WTC11 (cell line): ENCODE results near the gene PMP22. TPM values are rescaled to one million over a fixed set of nuclear protein-coding genes. Genes with fewer than 3 reads are reported as not detected.

Experiments used
- ATAC-seq: fragments of 200-7000 bp; cut with Tn5 transposase; 2 replicates; pipeline ENCODE4 v1.10.0; 2021; ENCODE audit warnings: mild to moderate bottlenecking, moderate library complexity
- CTCF ChIA-PET: fragments of 300-600 bp; sonication (Branson Sonifier 250); formaldehyde crosslinking; loops from one replicate; lab custom pipeline; 2021; ENCODE audit warnings: antibody characterized with exemption; lab: Charles Lee
- POLR2A ChIA-PET: fragments of 350-600 bp; sonication (Branson Sonifier 250); formaldehyde crosslinking; loops from one replicate; lab custom pipeline; 2021; ENCODE audit warnings: antibody characterized with exemption; lab: Charles Lee
- DNase-seq: peaks from one replicate; pipeline ENCODE4 v3.0.0; 2021; ENCODE audit warnings: low spot score
- H3K27ac Mint-ChIP-seq: 2 replicates; pipeline ENCODE4 v1.8.0; 2021; ENCODE audit warnings: mixed read lengths
- H3K27me3 Mint-ChIP-seq: 2 replicates; pipeline ENCODE4 v1.8.0; 2021; ENCODE audit warnings: low read depth, mild to moderate bottlenecking, moderate library complexity, mixed read lengths
- H3K36me3 Mint-ChIP-seq: 2 replicates; pipeline ENCODE4 v1.8.0; 2021; ENCODE audit warnings: mixed read lengths
- H3K4me1 Mint-ChIP-seq: 2 replicates; pipeline ENCODE4 v1.8.0; 2022; ENCODE audit warnings: mixed read lengths
- H3K4me3 Mint-ChIP-seq: 2 replicates; pipeline ENCODE4 v1.8.0; 2021; ENCODE audit warnings: mild to moderate bottlenecking, moderate library complexity, mixed read lengths
- H3K9me3 Mint-ChIP-seq: 2 replicates; pipeline ENCODE4 v1.8.0; 2021; ENCODE audit warnings: mixed read lengths
- EMX1 ChIP-seq: fragments of 250-450 bp; sonication (Bioruptor Pico); IDR thresholded peaks from 2 replicates; pipeline ENCODE4 v1.8.0; 2021; ENCODE audit warnings: mild to moderate bottlenecking
- ESRRA ChIP-seq: sonication (generic); formaldehyde crosslinking; IDR thresholded peaks from 2 replicates; pipeline ENCODE4 v1.8.1; 2022; ENCODE audit warnings: mild to moderate bottlenecking, missing genetic modification reagents, borderline replicate concordance
- FOXP4 ChIP-seq: sonication (generic); formaldehyde crosslinking; IDR thresholded peaks from 2 replicates; pipeline ENCODE4 v1.8.0; 2022; ENCODE audit warnings: mild to moderate bottlenecking, missing genetic modification reagents
- GRHL2 ChIP-seq: fragments of 250-450 bp; sonication (Bioruptor Pico); IDR thresholded peaks from 2 replicates; pipeline ENCODE4 v1.8.0; 2022; ENCODE audit warnings: mild to moderate bottlenecking, moderate library complexity; ENCODE audit not compliant: insufficient replicate concordance, severe bottlenecking
- HMGA2 ChIP-seq: fragments of 250-450 bp; sonication (Bioruptor Pico); IDR thresholded peaks from 2 replicates; pipeline ENCODE4 v1.4.0; 2021; ENCODE audit warnings: mild to moderate bottlenecking, moderate library complexity
- JAZF1 ChIP-seq: fragments of 250-450 bp; sonication (Bioruptor Pico); IDR thresholded peaks from 2 replicates; pipeline ENCODE4 v1.9.0; 2021; ENCODE audit warnings: moderate library complexity, mild to moderate bottlenecking, inconsistent platforms
- JUN ChIP-seq: sonication (generic); formaldehyde crosslinking; IDR thresholded peaks from 2 replicates; pipeline ENCODE4 v1.8.0; 2023; ENCODE audit warnings: mild to moderate bottlenecking, missing genetic modification reagents
- NR2C2 ChIP-seq: sonication (generic); formaldehyde crosslinking; IDR thresholded peaks from 2 replicates; pipeline ENCODE4 v1.8.0; 2022; ENCODE audit warnings: mild to moderate bottlenecking, missing genetic modification reagents
- RORB ChIP-seq: fragments of 250-450 bp; sonication (Bioruptor Pico); IDR thresholded peaks from 2 replicates; pipeline ENCODE4 v1.9.0; 2021; ENCODE audit warnings: mild to moderate bottlenecking
- SP1 ChIP-seq: sonication (generic); formaldehyde crosslinking; conservative IDR thresholded peaks from 2 replicates; pipeline ENCODE4 v1.8.1; 2022; ENCODE audit warnings: missing genetic modification reagents
- ZBTB21 ChIP-seq: sonication (generic); formaldehyde crosslinking; IDR thresholded peaks from 2 replicates; pipeline ENCODE4 v1.8.1; 2023; ENCODE audit warnings: mild to moderate bottlenecking, missing genetic modification reagents, borderline replicate concordance
- ZNF138 ChIP-seq: sonication (generic); formaldehyde crosslinking; conservative IDR thresholded peaks from 2 replicates; pipeline ENCODE4 v1.8.1; 2022; ENCODE audit warnings: mild to moderate bottlenecking, moderate library complexity, missing genetic modification reagents
- ZNF219 ChIP-seq: sonication (generic); formaldehyde crosslinking; IDR thresholded peaks from 2 replicates; pipeline ENCODE4 v1.8.0; 2023; ENCODE audit warnings: missing genetic modification reagents, mild to moderate bottlenecking, borderline replicate concordance
- ZNF317 ChIP-seq: sonication (generic); formaldehyde crosslinking; IDR thresholded peaks from 2 replicates; pipeline ENCODE4 v1.8.1; 2023; ENCODE audit warnings: low read depth, mild to moderate bottlenecking, moderate library complexity, missing genetic modification reagents, borderline replicate concordance
- ZNF396 ChIP-seq: fragments of 250-450 bp; sonication (Bioruptor Pico); IDR thresholded peaks from 2 replicates; pipeline ENCODE4 v1.8.0; 2021; ENCODE audit warnings: mild to moderate bottlenecking, moderate library complexity, borderline replicate concordance
- ZNF416 ChIP-seq: fragments of 250-450 bp; sonication (Bioruptor Pico); IDR thresholded peaks from 2 replicates; pipeline ENCODE4 v1.9.0; 2021; ENCODE audit warnings: mild to moderate bottlenecking, inconsistent platforms
- ZNF671 ChIP-seq: fragments of 250-450 bp; sonication (Bioruptor Pico); IDR thresholded peaks from 2 replicates; pipeline ENCODE4 v1.8.0; 2021; ENCODE audit warnings: mild to moderate bottlenecking
- ZSCAN18 ChIP-seq: fragments of 250-450 bp; sonication (Bioruptor Pico); IDR thresholded peaks from 2 replicates; pipeline ENCODE4 v2.1.2; 2022; ENCODE audit warnings: mild to moderate bottlenecking, moderate library complexity
- total RNA-seq: library from RNA; stranded (reverse); gene quantifications from 3 replicates; pipeline ENCODE4 v1.2.3, GENCODE V29; 2021
- TF ChIP-seq, protein P1 (sequence below): sonication (generic); formaldehyde crosslinking; conservative IDR thresholded peaks from 2 replicates; pipeline ENCODE4 v1.8.1; 2022; ENCODE audit warnings: mild to moderate bottlenecking, missing genetic modification reagents
- TF ChIP-seq, protein P2 (sequence below): sonication (generic); formaldehyde crosslinking; IDR thresholded peaks from 2 replicates; pipeline ENCODE4 v1.8.0; 2022; ENCODE audit warnings: mild to moderate bottlenecking, missing genetic modification reagents
- TF ChIP-seq, protein P3 (sequence below): sonication (generic); formaldehyde crosslinking; IDR thresholded peaks from 2 replicates; pipeline ENCODE4 v1.8.1; 2022; ENCODE audit warnings: low read depth, mild to moderate bottlenecking, moderate library complexity, missing genetic modification reagents, borderline replicate concordance
- TF ChIP-seq, protein P4 (sequence below): fragments of 200-600 bp; IDR thresholded peaks from 2 replicates; pipeline ENCODE4 v1.8.0; 2022; ENCODE audit warnings: antibody characterized with exemption
- TF ChIP-seq, protein P5 (sequence below): sonication (generic); formaldehyde crosslinking; IDR thresholded peaks from 2 replicates; pipeline ENCODE4 v1.8.1; 2022; ENCODE audit warnings: mild to moderate bottlenecking, moderate library complexity, missing genetic modification reagents
- TF ChIP-seq, protein P6 (sequence below): sonication (generic); formaldehyde crosslinking; IDR thresholded peaks from 2 replicates; pipeline ENCODE4 v1.8.1; 2022; ENCODE audit warnings: low read depth, missing genetic modification reagents, borderline replicate concordance

PMP22 gene
- total RNA-seq, 1 experiment from 2014 or later, result 3.0 TPM

DNA sequence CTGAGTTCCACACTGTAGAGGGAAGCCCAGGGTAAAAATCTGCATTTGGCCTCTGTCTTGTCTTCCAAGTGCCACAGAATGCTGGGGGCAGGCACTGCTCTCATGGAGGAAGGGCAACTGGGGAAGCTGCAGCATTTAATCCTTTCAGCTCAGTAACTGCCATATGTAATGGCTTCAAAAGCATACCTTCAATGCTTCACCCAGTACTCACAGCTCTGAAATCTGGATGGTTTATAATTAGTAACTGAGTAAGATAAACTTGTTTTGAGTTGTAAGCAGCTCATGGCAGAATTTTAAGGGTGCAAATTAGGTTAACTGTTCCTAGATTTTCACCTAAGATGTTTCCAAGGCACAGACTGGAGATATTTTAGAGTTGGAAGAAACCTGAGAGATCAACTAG, 24.5 kb downstream of the PMP22 start (continued):
- TF ChIP-seq, protein P1, sequence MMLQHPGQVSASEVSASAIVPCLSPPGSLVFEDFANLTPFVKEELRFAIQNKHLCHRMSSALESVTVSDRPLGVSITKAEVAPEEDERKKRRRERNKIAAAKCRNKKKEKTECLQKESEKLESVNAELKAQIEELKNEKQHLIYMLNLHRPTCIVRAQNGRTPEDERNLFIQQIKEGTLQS, result no peak
- no peak for TF ChIP-seq JAZF1 (CRISPR knock-in tag)
- TF ChIP-seq HMGA2 (CRISPR knock-in tag), result no peak
- TF ChIP-seq, protein P2, sequence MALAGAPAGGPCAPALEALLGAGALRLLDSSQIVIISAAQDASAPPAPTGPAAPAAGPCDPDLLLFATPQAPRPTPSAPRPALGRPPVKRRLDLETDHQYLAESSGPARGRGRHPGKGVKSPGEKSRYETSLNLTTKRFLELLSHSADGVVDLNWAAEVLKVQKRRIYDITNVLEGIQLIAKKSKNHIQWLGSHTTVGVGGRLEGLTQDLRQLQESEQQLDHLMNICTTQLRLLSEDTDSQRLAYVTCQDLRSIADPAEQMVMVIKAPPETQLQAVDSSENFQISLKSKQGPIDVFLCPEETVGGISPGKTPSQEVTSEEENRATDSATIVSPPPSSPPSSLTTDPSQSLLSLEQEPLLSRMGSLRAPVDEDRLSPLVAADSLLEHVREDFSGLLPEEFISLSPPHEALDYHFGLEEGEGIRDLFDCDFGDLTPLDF, result no peak
- TF ChIP-seq ZNF396 (CRISPR knock-in tag), result no peak
- TF ChIP-seq, protein P3, sequence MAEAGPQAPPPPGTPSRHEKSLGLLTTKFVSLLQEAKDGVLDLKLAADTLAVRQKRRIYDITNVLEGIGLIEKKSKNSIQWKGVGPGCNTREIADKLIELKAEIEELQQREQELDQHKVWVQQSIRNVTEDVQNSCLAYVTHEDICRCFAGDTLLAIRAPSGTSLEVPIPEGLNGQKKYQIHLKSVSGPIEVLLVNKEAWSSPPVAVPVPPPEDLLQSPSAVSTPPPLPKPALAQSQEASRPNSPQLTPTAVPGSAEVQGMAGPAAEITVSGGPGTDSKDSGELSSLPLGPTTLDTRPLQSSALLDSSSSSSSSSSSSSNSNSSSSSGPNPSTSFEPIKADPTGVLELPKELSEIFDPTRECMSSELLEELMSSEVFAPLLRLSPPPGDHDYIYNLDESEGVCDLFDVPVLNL (CRISPR knock-in tag), result no peak
- TF ChIP-seq JUN, result no peak
- TF ChIP-seq, all 79 proteins: peak for 0

GRCh38 chr17:15239491-15239890, 25.6 kb downstream of the PMP22 start:
- peaks cover 5% of the 10 kb centered on the region for H3K4me1 Mint-ChIP-seq
- ATAC-seq (no peak), DNase-seq (no peak)
- H3K27me3 Mint-ChIP-seq, result no peaks in the 10 kb centered on the region; the same call in 1 of the 2 replicates
- peaks cover 11% of the 10 kb centered on the region; the same call in 1 of the 2 replicates for H3K9me3 Mint-ChIP-seq
- H3K36me3 Mint-ChIP-seq, result no peaks in the 10 kb centered on the region
- POLR2A ChIA-PET, result no interaction called here
- TF ChIP-seq ZNF416, result no peak
- no peak for TF ChIP-seq SP1 (CRISPR knock-in tag)
- TF ChIP-seq RORB (CRISPR knock-in tag), result no peak
- no peak for TF ChIP-seq FOXP4 (CRISPR knock-in tag)
- no peak for TF ChIP-seq EMX1 (CRISPR knock-in tag)
- no peak for TF ChIP-seq ZNF671
- TF ChIP-seq ZNF219 (CRISPR knock-in tag), result no peak
- no peak for TF ChIP-seq ZSCAN18 (CRISPR knock-in tag)
- CTCF ChIA-PET, result interaction anchor here (0.7 kb wide), 1 partner anchor 502 kb away, joined by 3 read pairs; no protein-coding TSS in a partner anchor
- H3K27ac Mint-ChIP-seq, result no peak overlapping the region
- H3K4me3 Mint-ChIP-seq, result no peak overlapping the region

DNA sequence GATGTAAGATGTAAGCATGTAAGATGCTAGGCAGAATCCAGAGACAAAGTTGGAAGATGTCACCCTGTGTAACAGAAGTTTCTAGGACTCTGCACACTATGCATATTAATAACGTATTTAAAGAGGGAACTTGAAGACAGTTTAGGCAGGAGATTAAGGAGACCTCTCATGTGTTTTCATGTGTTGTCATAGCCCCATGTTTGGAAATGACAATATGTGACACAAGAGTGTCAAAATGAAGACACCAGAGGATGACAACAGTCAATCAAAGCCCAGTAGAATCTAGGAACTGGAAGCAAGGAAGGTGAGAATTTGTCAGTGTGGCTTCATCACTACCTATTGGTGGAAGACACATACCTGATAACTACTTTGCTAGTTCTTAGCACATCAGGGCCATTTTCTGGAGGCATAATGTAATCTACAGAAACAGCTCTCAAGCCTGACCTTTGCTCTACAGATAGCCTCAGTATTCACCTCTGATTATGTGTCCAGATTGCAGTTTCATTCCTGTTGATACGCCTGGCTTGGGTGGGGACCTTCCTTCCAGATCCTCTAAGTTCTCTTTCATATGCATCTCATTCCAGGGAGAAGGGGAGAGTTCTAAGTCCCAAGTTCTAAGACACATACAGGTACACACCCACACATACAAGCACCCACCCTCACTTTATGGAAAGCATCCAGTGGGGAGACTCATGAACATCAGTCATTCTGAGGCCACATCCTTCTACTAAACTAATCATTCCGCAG, 26.3 kb downstream of the PMP22 start:
- ChIA-PET POLR2A (no interaction called here), CTCF (no interaction called here)
- H3K36me3 Mint-ChIP-seq, result no peaks in the 10 kb centered on the region
- ATAC-seq (no peak), DNase-seq (no peak)
- no peaks in the 10 kb centered on the region; the same call in 1 of the 2 replicates for H3K27me3 Mint-ChIP-seq
- no peak overlapping the region for H3K27ac Mint-ChIP-seq
- no peak overlapping the region for H3K4me3 Mint-ChIP-seq
- H3K9me3 Mint-ChIP-seq, result peaks cover 11% of the 10 kb centered on the region; the same call in 1 of the 2 replicates
- H3K4me1 Mint-ChIP-seq, result peaks cover 5% of the 10 kb centered on the region
- TF ChIP-seq ESRRA (CRISPR knock-in tag), result no peak
- TF ChIP-seq ZNF138, result no peak
- no peak for TF ChIP-seq ZNF317 (CRISPR knock-in tag)
- TF ChIP-seq, protein P4, sequence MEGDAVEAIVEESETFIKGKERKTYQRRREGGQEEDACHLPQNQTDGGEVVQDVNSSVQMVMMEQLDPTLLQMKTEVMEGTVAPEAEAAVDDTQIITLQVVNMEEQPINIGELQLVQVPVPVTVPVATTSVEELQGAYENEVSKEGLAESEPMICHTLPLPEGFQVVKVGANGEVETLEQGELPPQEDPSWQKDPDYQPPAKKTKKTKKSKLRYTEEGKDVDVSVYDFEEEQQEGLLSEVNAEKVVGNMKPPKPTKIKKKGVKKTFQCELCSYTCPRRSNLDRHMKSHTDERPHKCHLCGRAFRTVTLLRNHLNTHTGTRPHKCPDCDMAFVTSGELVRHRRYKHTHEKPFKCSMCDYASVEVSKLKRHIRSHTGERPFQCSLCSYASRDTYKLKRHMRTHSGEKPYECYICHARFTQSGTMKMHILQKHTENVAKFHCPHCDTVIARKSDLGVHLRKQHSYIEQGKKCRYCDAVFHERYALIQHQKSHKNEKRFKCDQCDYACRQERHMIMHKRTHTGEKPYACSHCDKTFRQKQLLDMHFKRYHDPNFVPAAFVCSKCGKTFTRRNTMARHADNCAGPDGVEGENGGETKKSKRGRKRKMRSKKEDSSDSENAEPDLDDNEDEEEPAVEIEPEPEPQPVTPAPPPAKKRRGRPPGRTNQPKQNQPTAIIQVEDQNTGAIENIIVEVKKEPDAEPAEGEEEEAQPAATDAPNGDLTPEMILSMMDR, result no peak
- TF ChIP-seq, protein P5, sequence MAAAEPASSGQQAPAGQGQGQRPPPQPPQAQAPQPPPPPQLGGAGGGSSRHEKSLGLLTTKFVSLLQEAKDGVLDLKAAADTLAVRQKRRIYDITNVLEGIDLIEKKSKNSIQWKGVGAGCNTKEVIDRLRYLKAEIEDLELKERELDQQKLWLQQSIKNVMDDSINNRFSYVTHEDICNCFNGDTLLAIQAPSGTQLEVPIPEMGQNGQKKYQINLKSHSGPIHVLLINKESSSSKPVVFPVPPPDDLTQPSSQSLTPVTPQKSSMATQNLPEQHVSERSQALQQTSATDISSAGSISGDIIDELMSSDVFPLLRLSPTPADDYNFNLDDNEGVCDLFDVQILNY (CRISPR knock-in tag), result no peak
- no peak for TF ChIP-seq ZBTB21 (CRISPR knock-in tag)
- no peak for TF ChIP-seq NR2C2 (CRISPR knock-in tag)
- TF ChIP-seq, protein P6, sequence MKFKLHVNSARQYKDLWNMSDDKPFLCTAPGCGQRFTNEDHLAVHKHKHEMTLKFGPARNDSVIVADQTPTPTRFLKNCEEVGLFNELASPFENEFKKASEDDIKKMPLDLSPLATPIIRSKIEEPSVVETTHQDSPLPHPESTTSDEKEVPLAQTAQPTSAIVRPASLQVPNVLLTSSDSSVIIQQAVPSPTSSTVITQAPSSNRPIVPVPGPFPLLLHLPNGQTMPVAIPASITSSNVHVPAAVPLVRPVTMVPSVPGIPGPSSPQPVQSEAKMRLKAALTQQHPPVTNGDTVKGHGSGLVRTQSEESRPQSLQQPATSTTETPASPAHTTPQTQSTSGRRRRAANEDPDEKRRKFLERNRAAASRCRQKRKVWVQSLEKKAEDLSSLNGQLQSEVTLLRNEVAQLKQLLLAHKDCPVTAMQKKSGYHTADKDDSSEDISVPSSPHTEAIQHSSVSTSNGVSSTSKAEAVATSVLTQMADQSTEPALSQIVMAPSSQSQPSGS (CRISPR knock-in tag), result no peak
- no peak for TF ChIP-seq GRHL2 (CRISPR knock-in tag)
